Ovary (tissue), 3 donors: ENCODE data around the gene SKIDA1.

ENCODE experiments used
- EP300 ChIP-seq: sonication (generic); formaldehyde crosslinking; IDR thresholded peaks from one replicate; pipeline ENCODE4 v1.6.1; 2017; ENCODE audit warnings: antibody characterized with exemption
- TF ChIP-seq, protein P1 (sequence below), 3 donors: fragments of 450-650 bp in 2 of 3; fragments of 200-600 bp in 1 of 3; IDR thresholded peaks; one replicate each; pipeline versions ENCODE4 v1.5.1 to v1.8.0; 2016 to 2022; ENCODE audit warnings: antibody characterized with exemption in 3 of 3, mild to moderate bottlenecking in 1 of 3
- donor health status: DM: no; HTN: no; CAD: no.

DNA sequence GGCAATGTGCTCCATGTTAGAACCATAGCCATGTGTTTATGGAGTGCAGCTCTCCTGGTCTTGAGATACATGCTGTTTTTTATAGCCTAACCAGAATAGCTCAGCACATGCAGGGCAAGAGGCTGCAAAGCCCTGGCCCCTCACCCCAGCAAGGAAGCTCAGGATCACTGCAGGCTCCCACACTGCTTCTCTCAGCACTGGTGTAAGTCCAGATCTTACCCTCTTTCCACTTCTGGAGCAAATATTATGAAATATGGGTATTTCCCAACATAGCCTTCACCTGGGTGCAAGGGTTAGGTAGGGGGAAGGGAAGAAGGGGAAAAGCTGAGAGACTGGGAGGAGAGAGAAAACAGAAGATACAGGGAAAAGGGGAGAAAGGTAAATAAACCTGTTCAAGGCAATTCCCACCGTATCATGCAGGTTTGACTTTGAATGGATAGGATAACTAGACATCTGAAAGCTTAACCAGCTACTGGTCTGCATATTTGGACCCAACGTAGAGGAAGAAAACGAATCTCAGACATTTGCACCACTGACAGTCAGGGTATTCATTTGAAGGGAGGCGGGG, 19.7 kb downstream of the SKIDA1 start:
- TF ChIP-seq, protein P1, sequence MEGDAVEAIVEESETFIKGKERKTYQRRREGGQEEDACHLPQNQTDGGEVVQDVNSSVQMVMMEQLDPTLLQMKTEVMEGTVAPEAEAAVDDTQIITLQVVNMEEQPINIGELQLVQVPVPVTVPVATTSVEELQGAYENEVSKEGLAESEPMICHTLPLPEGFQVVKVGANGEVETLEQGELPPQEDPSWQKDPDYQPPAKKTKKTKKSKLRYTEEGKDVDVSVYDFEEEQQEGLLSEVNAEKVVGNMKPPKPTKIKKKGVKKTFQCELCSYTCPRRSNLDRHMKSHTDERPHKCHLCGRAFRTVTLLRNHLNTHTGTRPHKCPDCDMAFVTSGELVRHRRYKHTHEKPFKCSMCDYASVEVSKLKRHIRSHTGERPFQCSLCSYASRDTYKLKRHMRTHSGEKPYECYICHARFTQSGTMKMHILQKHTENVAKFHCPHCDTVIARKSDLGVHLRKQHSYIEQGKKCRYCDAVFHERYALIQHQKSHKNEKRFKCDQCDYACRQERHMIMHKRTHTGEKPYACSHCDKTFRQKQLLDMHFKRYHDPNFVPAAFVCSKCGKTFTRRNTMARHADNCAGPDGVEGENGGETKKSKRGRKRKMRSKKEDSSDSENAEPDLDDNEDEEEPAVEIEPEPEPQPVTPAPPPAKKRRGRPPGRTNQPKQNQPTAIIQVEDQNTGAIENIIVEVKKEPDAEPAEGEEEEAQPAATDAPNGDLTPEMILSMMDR (IDR thresholded peaks at IDR 0.05), result no peak
- no peak for TF ChIP-seq EP300
